Measurements from ENCODE around the gene TTC28.

The TTC28 gene

GRCh38 chr22:28034760-28035401 lies 644.8 kb downstream of the TTC28 start:
- Mint-ChIP-seq H3K9me3 (peaks cover 26% of the 10 kb centered on the region), H3K36me3 (ENCODE audit: low read depth) (peaks cover 24% of the 10 kb centered on the region), H3K27me3 (ENCODE audit: low read depth, poor library complexity) (no peaks in the 10 kb centered on the region), H3K4me3 (no peak overlapping the region), H3K4me1 (peaks cover 59% of the 10 kb centered on the region), H3K27ac (peak overlapping the region; percentile 63)
- TF ChIP-seq CTCF (IDR thresholded peaks at IDR 0.05), result no peak
- DNase-seq, result no peak

GRCh38 chr22:28034145-28034759 lies 645.4 kb downstream of the TTC28 start:
- peaks cover 65% of the 10 kb centered on the region for H3K4me1 Mint-ChIP-seq
- no peak for TF ChIP-seq CTCF (IDR thresholded peaks at IDR 0.05)
- no peak for DNase-seq
- H3K27ac Mint-ChIP-seq, result no peak overlapping the region
- peaks cover 21% of the 10 kb centered on the region for H3K36me3 Mint-ChIP-seq (ENCODE audit: low read depth)
- H3K4me3 Mint-ChIP-seq, result peak overlapping the region; percentile 6
- peaks cover 20% of the 10 kb centered on the region for H3K9me3 Mint-ChIP-seq
- no peaks in the 10 kb centered on the region for H3K27me3 Mint-ChIP-seq (ENCODE audit: low read depth, poor library complexity)

- Mint-ChIP-seq H3K4me3 (no peak overlapping the region), H3K36me3 (ENCODE audit: low read depth) (peaks cover 19% of the 10 kb centered on the region), H3K4me1 (peaks cover 79% of the 10 kb centered on the region), H3K27me3 (ENCODE audit: low read depth, poor library complexity) (no peaks in the 10 kb centered on the region), H3K9me3 (peaks cover 9% of the 10 kb centered on the region), H3K27ac (no peak overlapping the region)
- no peak for DNase-seq
- no peak for TF ChIP-seq CTCF (IDR thresholded peaks at IDR 0.05)
These were observed 646.8 kb downstream of the TTC28 start for GRCh38 chr22:28032861-28033260.

GRCh38 chr22:28031383-28031922 lies 648.2 kb downstream of the TTC28 start:
- H3K4me3 Mint-ChIP-seq, result no peak overlapping the region
- H3K27me3 Mint-ChIP-seq (ENCODE audit: low read depth, poor library complexity), result no peaks in the 10 kb centered on the region
- peaks cover 90% of the 10 kb centered on the region for H3K4me1 Mint-ChIP-seq
- peaks cover 2% of the 10 kb centered on the region for H3K9me3 Mint-ChIP-seq
- TF ChIP-seq CTCF (IDR thresholded peaks at IDR 0.05), result no peak
- no peak for DNase-seq
- peak overlapping the region; percentile 40 for H3K27ac Mint-ChIP-seq
- peaks cover 12% of the 10 kb centered on the region for H3K36me3 Mint-ChIP-seq (ENCODE audit: low read depth)

GRCh38 chr22:28030473-28030872 lies 649.2 kb downstream of the TTC28 start:
- no peak for TF ChIP-seq CTCF (IDR thresholded peaks at IDR 0.05)
- Mint-ChIP-seq H3K27ac (peak overlapping the region; percentile 9), H3K9me3 (no peaks in the 10 kb centered on the region), H3K36me3 (ENCODE audit: low read depth) (peaks cover 9% of the 10 kb centered on the region), H3K4me3 (peak overlapping the region; percentile 2), H3K4me1 (peaks cover 87% of the 10 kb centered on the region), H3K27me3 (ENCODE audit: low read depth, poor library complexity) (no peaks in the 10 kb centered on the region)
- no peak for DNase-seq
